Vagina (tissue), 2 donors: ENCODE measurements around the gene SCUBE1.

Experiments
- POLR2A ChIP-seq, 2 donors: fragments of 450-650 bp; IDR thresholded peaks; one replicate each; pipeline ENCODE4 v1.6.1; 2017; ENCODE audit warnings: antibody characterized with exemption in 2 of 2, mild to moderate bottlenecking in 2 of 2, moderate library complexity in 2 of 2
- TF ChIP-seq, protein P1 (sequence below), 3 experiments: fragments of 450-650 bp in 2 of 3; fragments of 200-600 bp in 1 of 3; sonication (generic) in 1 of 3; IDR thresholded peaks; one replicate each; pipeline ENCODE4 v1.5.1; 2017 to 2019; ENCODE audit warnings: antibody characterized with exemption in 3 of 3, mild to moderate bottlenecking in 2 of 3, moderate library complexity in 2 of 3

- TF ChIP-seq, protein P1, sequence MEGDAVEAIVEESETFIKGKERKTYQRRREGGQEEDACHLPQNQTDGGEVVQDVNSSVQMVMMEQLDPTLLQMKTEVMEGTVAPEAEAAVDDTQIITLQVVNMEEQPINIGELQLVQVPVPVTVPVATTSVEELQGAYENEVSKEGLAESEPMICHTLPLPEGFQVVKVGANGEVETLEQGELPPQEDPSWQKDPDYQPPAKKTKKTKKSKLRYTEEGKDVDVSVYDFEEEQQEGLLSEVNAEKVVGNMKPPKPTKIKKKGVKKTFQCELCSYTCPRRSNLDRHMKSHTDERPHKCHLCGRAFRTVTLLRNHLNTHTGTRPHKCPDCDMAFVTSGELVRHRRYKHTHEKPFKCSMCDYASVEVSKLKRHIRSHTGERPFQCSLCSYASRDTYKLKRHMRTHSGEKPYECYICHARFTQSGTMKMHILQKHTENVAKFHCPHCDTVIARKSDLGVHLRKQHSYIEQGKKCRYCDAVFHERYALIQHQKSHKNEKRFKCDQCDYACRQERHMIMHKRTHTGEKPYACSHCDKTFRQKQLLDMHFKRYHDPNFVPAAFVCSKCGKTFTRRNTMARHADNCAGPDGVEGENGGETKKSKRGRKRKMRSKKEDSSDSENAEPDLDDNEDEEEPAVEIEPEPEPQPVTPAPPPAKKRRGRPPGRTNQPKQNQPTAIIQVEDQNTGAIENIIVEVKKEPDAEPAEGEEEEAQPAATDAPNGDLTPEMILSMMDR (IDR thresholded peaks at IDR 0.05) = no peak
- no peak for TF ChIP-seq POLR2A (IDR thresholded peaks at IDR 0.05)
Observed at GRCh38 chr22:43163241-43163795, 179.9 kb downstream of the SCUBE1 start.
